Non-pigmented ciliary epithelial cell (primary cell): ENCODE results near the gene STK17A.

ENCODE experiments used
- DNase-seq: peaks from one replicate; pipeline ENCODE4 v3.0.0-alpha.2; 2010; ENCODE audit warnings: low read depth

STK17A gene

GRCh38 chr7:43582503-43583423 lies at the start of gene STK17A:
Gene STK17A, plus strand, starts transcription at chr7:43583108. Its CDS starts 136 bp downstream, at chr7:43583244.
- no peak for DNase-seq

- no peak for DNase-seq
These were observed 49.0 kb upstream of the STK17A start for GRCh38 chr7:43533801-43534479.

GRCh38 chr7:43535031-43535451 lies 47.9 kb upstream of the STK17A start:
- no peak for DNase-seq

- DNase-seq = peak; percentile 88
These were observed 46.9 kb upstream of the STK17A start for GRCh38 chr7:43535810-43536585.

- no peak for DNase-seq
These were observed 46.1 kb upstream of the STK17A start for GRCh38 chr7:43536773-43537172.

GRCh38 chr7:43537765-43538403 lies 45.0 kb upstream of the STK17A start:
- no peak for DNase-seq

- no peak for DNase-seq
These were observed 44.5 kb upstream of the STK17A start for GRCh38 chr7:43538404-43538771.

- DNase-seq = no peak
These were observed 42.4 kb upstream of the STK17A start for GRCh38 chr7:43540471-43540870.

GRCh38 chr7:43542716-43543115 lies 40.2 kb upstream of the STK17A start:
- no peak for DNase-seq

- no peak for DNase-seq
These were observed 36.7 kb upstream of the STK17A start for GRCh38 chr7:43546231-43546630.

- no peak for DNase-seq
These were observed 32.5 kb upstream of the STK17A start for GRCh38 chr7:43550427-43550826.

- no peak for DNase-seq
These were observed 30.8 kb upstream of the STK17A start for GRCh38 chr7:43552122-43552521.

GRCh38 chr7:43553999-43554398 lies 28.9 kb upstream of the STK17A start:
- no peak for DNase-seq

- DNase-seq = no peak
These were observed 28.5 kb upstream of the STK17A start for GRCh38 chr7:43554423-43554822.

- no peak for DNase-seq
These were observed 24.9 kb upstream of the STK17A start for GRCh38 chr7:43557831-43558495.

- DNase-seq = no peak
These were observed 23.6 kb upstream of the STK17A start for GRCh38 chr7:43559171-43559945.

- DNase-seq = no peak
These were observed 23.0 kb upstream of the STK17A start for GRCh38 chr7:43559946-43560335.

- DNase-seq = no peak
These were observed 22.1 kb upstream of the STK17A start for GRCh38 chr7:43560742-43561330.

- no peak for DNase-seq
These were observed 20.5 kb upstream of the STK17A start for GRCh38 chr7:43562383-43562782.

GRCh38 chr7:43565786-43566185 lies 17.1 kb upstream of the STK17A start:
- DNase-seq = no peak
